H1 (cell line): ENCODE measurements around the gene ZBTB18. TPM values are rescaled to one million over a fixed set of nuclear protein-coding genes. Genes with fewer than 3 reads are reported as not detected.

Experiments
- CTCF ChIA-PET: fragments of 300-600 bp; sonication (Branson Sonifier 250); formaldehyde crosslinking; loops from one replicate; lab custom pipeline; 2021; ENCODE audit not compliant: partially characterized antibody; lab: Charles Lee
- POLR2A ChIA-PET: fragments of 300-600 bp; sonication (Branson Sonifier 250); formaldehyde crosslinking; loops from one replicate; lab custom pipeline; 2021; ENCODE audit warnings: inconsistent platforms; ENCODE audit not compliant: partially characterized antibody; lab: Charles Lee
- DNase-seq, 2 experiments: peaks; one replicate each; pipeline versions ENCODE4 v3.0.0 to v3.0.0-alpha.2; 2010 to 2022; ENCODE audit warnings: low spot score in 2 of 2, low read depth in 1 of 2, mixed read lengths in 1 of 2
- FAIRE-seq: peaks from 2 replicates; lab custom pipeline; 2011; peaks lifted over from hg19 to GRCh38; lab: Jason Lieb, UNC
- H2AFZ ChIP-seq: 2 replicates; pipeline ENCODE4 v1.8.1; 2012; ENCODE audit warnings: low read length, inconsistent platforms
- H2AK5ac ChIP-seq: 2 replicates; pipeline ENCODE4 v1.6.1; 2013; ENCODE audit warnings: low read depth, low read length
- H2BK120ac ChIP-seq: replicated peaks from 2 replicates; pipeline ENCODE3; 2013; ENCODE audit warnings: low read depth, low read length, inconsistent platforms
- H2BK12ac ChIP-seq: 2 replicates; pipeline ENCODE4 v1.6.1; 2013; ENCODE audit warnings: low read depth, low read length
- H2BK15ac ChIP-seq: 2 replicates; pipeline ENCODE4 v1.6.1; 2013; ENCODE audit warnings: low read length
- H2BK20ac ChIP-seq: 2 replicates; pipeline ENCODE4 v1.6.1; 2013; ENCODE audit warnings: low read length
- H2BK5ac ChIP-seq: 2 replicates; pipeline ENCODE4 v1.6.1; 2013; ENCODE audit warnings: low read depth, low read length
- H3K14ac ChIP-seq: 2 replicates; pipeline ENCODE4 v1.6.1; 2013; ENCODE audit warnings: inconsistent platforms; ENCODE audit not compliant: insufficient read length
- H3K18ac ChIP-seq: 2 replicates; pipeline ENCODE4 v1.6.1; 2013; ENCODE audit warnings: low read length; ENCODE audit errors: extremely low read depth
- H3K23ac ChIP-seq: 2 replicates; pipeline ENCODE4 v1.6.1; 2013; ENCODE audit warnings: inconsistent platforms; ENCODE audit not compliant: insufficient read length
- H3K23me2 ChIP-seq: 2 replicates; pipeline ENCODE4 v1.6.1; 2013; ENCODE audit warnings: low read depth, low read length
- H3K27ac ChIP-seq: 2 replicates; pipeline ENCODE4 v1.6.1; 2011; ENCODE audit warnings: low read depth, low read length, inconsistent platforms
- H3K27me3 ChIP-seq, 4 experiments: replicated peaks in 1 of 4; 1 replicate in 1 of 4; 2 replicates in 3 of 4; pipeline versions ENCODE4 v1.6.1 to v1.8.1; 2011 to 2013; ENCODE audit warnings: low read length in 3 of 4, mild to moderate bottlenecking in 3 of 4, inconsistent platforms in 2 of 4, mixed read lengths in 2 of 4, moderate library complexity in 1 of 4; ENCODE audit not compliant: control insufficient read depth in 3 of 4, insufficient read depth in 3 of 4; ENCODE audit errors: extremely low read depth in 1 of 4
- H3K36me3 ChIP-seq, 4 experiments: 2 replicates each; pipeline versions ENCODE4 v1.6.1 to v1.8.1; 2011 to 2013; ENCODE audit warnings: mild to moderate bottlenecking in 4 of 4, low read length in 3 of 4, moderate library complexity in 2 of 4, control low read depth in 1 of 4, inconsistent platforms in 1 of 4; ENCODE audit not compliant: insufficient read depth in 4 of 4, control insufficient read depth in 2 of 4
- H3K4ac ChIP-seq: replicated peaks from 2 replicates; pipeline ENCODE3; 2013; ENCODE audit warnings: low read length, low read depth, mixed read lengths, inconsistent platforms; ENCODE audit not compliant: insufficient read length
- H3K4me1 ChIP-seq, 4 experiments: replicated peaks in 1 of 4; 1 replicate in 1 of 4; 2 replicates in 3 of 4; pipeline versions ENCODE4 v1.6.1 to v1.8.1; 2011 to 2013; ENCODE audit warnings: low read length in 3 of 4, inconsistent platforms in 2 of 4, mixed read lengths in 1 of 4; ENCODE audit not compliant: insufficient read depth in 4 of 4, control insufficient read depth in 3 of 4
- H3K4me2 ChIP-seq, 2 experiments: 2 replicates each; pipeline versions ENCODE4 v1.6.1 to v1.8.1; 2011 to 2013; ENCODE audit warnings: low read depth in 2 of 2, low read length in 2 of 2, control low read depth in 1 of 2, inconsistent platforms in 1 of 2, mild to moderate bottlenecking in 1 of 2; ENCODE audit not compliant: insufficient read depth in 1 of 2
- H3K4me3 ChIP-seq, 4 experiments: fragments of 200-600, 300-600 bp in 1 of 4; sonication (generic), shearing (Covaris generic), sonication (Bioruptor Twin) in 1 of 4; 2 replicates each; pipeline versions ENCODE4 v1.5.1 to v1.8.1; 2011 to 2016; ENCODE audit warnings: low read length in 4 of 4, low read depth in 3 of 4, control low read depth in 2 of 4, inconsistent platforms in 2 of 4, mild to moderate bottlenecking in 2 of 4, mixed read lengths in 1 of 4, moderate library complexity in 1 of 4; ENCODE audit not compliant: insufficient read depth in 2 of 4; ENCODE audit errors: extremely low read depth in 1 of 4
- H3K56ac ChIP-seq: replicated peaks from 2 replicates; pipeline ENCODE3; 2013; ENCODE audit warnings: low read depth, mild to moderate bottlenecking, mixed read lengths, low read length, inconsistent platforms; ENCODE audit not compliant: insufficient read length
- H3K79me1 ChIP-seq: 2 replicates; pipeline ENCODE4 v1.6.1; 2013; ENCODE audit warnings: low read depth, low read length, control low read depth
- H3K79me2 ChIP-seq, 2 experiments: 2 replicates each; pipeline versions ENCODE4 v1.6.1 to v1.8.1; 2012 to 2013; ENCODE audit warnings: low read length in 2 of 2, mild to moderate bottlenecking in 2 of 2, inconsistent platforms in 1 of 2; ENCODE audit not compliant: insufficient read depth in 2 of 2, control insufficient read depth in 1 of 2
- H3K9ac ChIP-seq, 4 experiments: replicated peaks in 1 of 4; 1 replicate in 1 of 4; 2 replicates in 3 of 4; pipeline versions ENCODE4 v1.6.1 to v1.8.1; 2011 to 2013; ENCODE audit warnings: low read depth in 3 of 4, low read length in 3 of 4, control low read depth in 2 of 4, mild to moderate bottlenecking in 2 of 4, moderate library complexity in 2 of 4, inconsistent platforms in 1 of 4; ENCODE audit errors: extremely low read depth in 1 of 4
- H3K9me3 ChIP-seq, 2 experiments: 2 replicates each; pipeline versions ENCODE4 v1.6.1 to v1.8.1; 2012 to 2013; ENCODE audit warnings: mild to moderate bottlenecking in 2 of 2, moderate library complexity in 2 of 2, control low read depth in 1 of 2, inconsistent platforms in 1 of 2, low read depth in 1 of 2, low read length in 1 of 2, mixed read lengths in 1 of 2; ENCODE audit not compliant: insufficient read depth in 2 of 2
- H4K20me1 ChIP-seq, 2 experiments: replicated peaks in 1 of 2; 2 replicates each; pipeline versions ENCODE3 to v1.8.1; 2011 to 2013; ENCODE audit warnings: inconsistent platforms in 2 of 2, low read length in 2 of 2, mild to moderate bottlenecking in 1 of 2; ENCODE audit not compliant: insufficient read depth in 2 of 2, control insufficient read depth in 1 of 2
- H4K5ac ChIP-seq: 2 replicates; pipeline ENCODE4 v1.6.1; 2013; ENCODE audit warnings: low read length, low read depth, mixed read lengths, inconsistent platforms; ENCODE audit not compliant: insufficient read length
- H4K8ac ChIP-seq: 2 replicates; pipeline ENCODE4 v1.8.0; 2013; ENCODE audit warnings: mild to moderate bottlenecking, moderate library complexity, low read length, inconsistent platforms; ENCODE audit not compliant: insufficient read depth; ENCODE audit errors: extremely low read depth
- H4K91ac ChIP-seq: replicated peaks from 2 replicates; pipeline ENCODE3; 2013; ENCODE audit warnings: low read length, mixed read lengths, inconsistent platforms; ENCODE audit not compliant: insufficient read length
- EGR1 ChIP-seq: IDR thresholded peaks from 2 replicates; pipeline ENCODE4 v1.6.1; 2011; ENCODE audit warnings: low read depth, low read length, borderline replicate concordance
- GABPA ChIP-seq: IDR thresholded peaks from 2 replicates; pipeline ENCODE4 v1.6.1; 2011; ENCODE audit warnings: mild to moderate bottlenecking, low read length, moderate library complexity, borderline replicate concordance; ENCODE audit not compliant: insufficient read depth
- GTF2F1 ChIP-seq: IDR thresholded peaks from 2 replicates; pipeline ENCODE4 v1.6.1; 2012; ENCODE audit warnings: low read depth, low read length, improper control_type of control experiment, borderline replicate concordance
- JUN ChIP-seq: IDR thresholded peaks from 2 replicates; pipeline ENCODE4 v1.6.1; 2011; ENCODE audit warnings: low read depth, mild to moderate bottlenecking, improper control_type of control experiment, low read length
- KDM1A ChIP-seq: fragments of 200-600, 300-600 bp; sonication (generic); IDR thresholded peaks from 2 replicates; pipeline ENCODE4 v1.7.1; 2016; ENCODE audit warnings: mild to moderate bottlenecking, low read length, borderline replicate concordance
- KDM4A ChIP-seq: IDR thresholded peaks from one replicate; pipeline ENCODE4 v1.7.1; 2012; ENCODE audit warnings: low read depth, mild to moderate bottlenecking, moderate library complexity, low read length, inconsistent platforms; ENCODE audit not compliant: severe bottlenecking
- POU5F1 ChIP-seq: IDR thresholded peaks from 2 replicates; pipeline ENCODE4 v1.6.1; 2011; ENCODE audit warnings: low read depth, mild to moderate bottlenecking, low read length, moderate library complexity
- RNF2 ChIP-seq: fragments of 200-900, 300-1000 bp; sonication (generic); IDR thresholded peaks from 2 replicates; pipeline ENCODE4 v1.7.1; 2016; ENCODE audit warnings: borderline replicate concordance, low read depth, mild to moderate bottlenecking, antibody characterized with exemption, low read length; ENCODE audit not compliant: poor library complexity, severe bottlenecking; ENCODE audit errors: missing control alignments
- SP2 ChIP-seq: IDR thresholded peaks from 2 replicates; pipeline ENCODE4 v1.6.1; 2012; ENCODE audit warnings: mild to moderate bottlenecking, low read length, inconsistent platforms
- SUZ12 ChIP-seq: fragments of 200-600 bp; sonication (generic); IDR thresholded peaks from 2 replicates; pipeline ENCODE4 v1.6.1; 2012; ENCODE audit warnings: mild to moderate bottlenecking, inconsistent platforms, low read length, moderate library complexity, mixed read lengths
- TEAD4 ChIP-seq: IDR thresholded peaks from 2 replicates; pipeline ENCODE4 v1.6.1; 2012; ENCODE audit warnings: low read depth, low read length, inconsistent platforms, mixed read lengths
- WGBS, 2 experiments: shearing (Covaris generic) in 1 of 2; methylation state at CpG; one replicate each; pipeline versions ENCODE4 v1.1.6 to v1.1.7; 2013 to 2015; ENCODE audit warnings: low lambda C conversion rate in 2 of 2, mixed read lengths in 2 of 2, inconsistent platforms in 1 of 2, low coverage in 1 of 2, missing lambda C conversion rate in 1 of 2; ENCODE audit not compliant: insufficient replicate concordance in 2 of 2, insufficient coverage in 1 of 2, insufficient read length in 1 of 2; ENCODE audit errors: extremely low coverage in 1 of 2, missing lambda C conversion rate in 1 of 2; 5-methylcytosine and 5-hydroxymethylcytosine counted together
- polyA plus RNA-seq, 7 experiments: library from polyadenylated mRNA; depleted of rRNA in 3 of 7; stranded (reverse) in 5 of 7; unstranded in 2 of 7; fragments of >200 nt in 5 of 7; fragments of 200-250 nt in 2 of 7; gene quantifications; 1 replicate in 5 of 7; 2 replicates in 1 of 7; 4 replicates in 1 of 7; pipeline versions ENCODE4 v1.2.1 to v1.2.3, GENCODE V29; 2011 to 2013; ENCODE audit warnings: missing spikeins in 2 of 7, mixed read lengths in 2 of 7
- total RNA-seq: library from RNA; stranded (reverse); fragmentation: NEBNext Ultra II Directional; extraction: Animal tissue kit (Norgen Biotek cat#: 25700); gene quantifications from 2 replicates; pipeline ENCODE4 v1.2.1, GENCODE V29; 2021
- TF ChIP-seq, protein P1 (sequence below): IDR thresholded peaks from 2 replicates; pipeline ENCODE4 v1.6.1; 2012; ENCODE audit warnings: inconsistent platforms
- TF ChIP-seq, protein P2 (sequence below): IDR thresholded peaks from 2 replicates; pipeline ENCODE4 v1.6.1; 2012; ENCODE audit warnings: inconsistent platforms

ZBTB18 gene
- total and polyA plus RNA-seq, 2 of the 8 experiments (the other 6 are each of a cell fraction or from before 2014, with no cell fraction given) = 8.5 to 14.4 TPM

GRCh38 chr1:244087611-244088010 lies 36.5 kb downstream of the ZBTB18 start:
- FAIRE-seq (no peak), DNase-seq (no peak)
- Histone ChIP-seq H3K4me2 (no peak overlapping the region), H3K27ac (no peak overlapping the region), H3K23me2 (no peaks in the 10 kb centered on the region; the same call in 1 of the 2 replicates), H2AK5ac (no peak overlapping the region), H3K14ac (no peak overlapping the region), H4K8ac (no peak overlapping the region), H3K79me2 (no peaks in the 10 kb centered on the region), H3K23ac (no peak overlapping the region), H3K27me3 (no peaks in the 10 kb centered on the region), H4K5ac (no peak overlapping the region), H2BK15ac (no peak overlapping the region), H2AFZ (no peak overlapping the region), H3K56ac (no peak overlapping the region), H3K79me1 (no peaks in the 10 kb centered on the region), H3K4me3 (no peak overlapping the region), H3K18ac (no peak overlapping the region), H2BK20ac (no peak overlapping the region), H3K9me3 (no peaks in the 10 kb centered on the region; a peak in 1 of 4 replicates), H3K4ac (no peak overlapping the region), H2BK120ac (no peak overlapping the region), H4K91ac (no peak overlapping the region), H3K9ac (no peak overlapping the region), H3K4me1 (no peaks in the 10 kb centered on the region), H4K20me1 (no peaks in the 10 kb centered on the region), H2BK5ac (no peak overlapping the region), H3K36me3 (no peaks in the 10 kb centered on the region), H2BK12ac (no peak overlapping the region)
- ChIA-PET POLR2A (interaction anchor here (0.6 kb wide), 1 partner anchor 156 kb away, joined by 3 read pairs; no protein-coding TSS in a partner anchor), CTCF (interaction anchor here (1.1 to 1.4 kb wide), 3 partner anchors 13 to 78 kb away, joined by 3 to 5 read pairs (median 3); no protein-coding TSS in a partner anchor)
- WGBS, 2 experiments = 92% methylated on average over 6 of the region's 7 CpGs; no CpG with 5 or more reads in 1 of the 2 experiments
- TF ChIP-seq JUN (no peak), KDM4A (no peak), SUZ12 (no peak), TEAD4 (no peak), GTF2F1 (no peak), POU5F1 (no peak), SP2 (no peak), RNF2 (no peak), EGR1 (no peak), GABPA (no peak), KDM1A (no peak)
- TF ChIP-seq, protein P1, sequence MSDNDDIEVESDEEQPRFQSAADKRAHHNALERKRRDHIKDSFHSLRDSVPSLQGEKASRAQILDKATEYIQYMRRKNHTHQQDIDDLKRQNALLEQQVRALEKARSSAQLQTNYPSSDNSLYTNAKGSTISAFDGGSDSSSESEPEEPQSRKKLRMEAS = no peak
- TF ChIP-seq, protein P2, sequence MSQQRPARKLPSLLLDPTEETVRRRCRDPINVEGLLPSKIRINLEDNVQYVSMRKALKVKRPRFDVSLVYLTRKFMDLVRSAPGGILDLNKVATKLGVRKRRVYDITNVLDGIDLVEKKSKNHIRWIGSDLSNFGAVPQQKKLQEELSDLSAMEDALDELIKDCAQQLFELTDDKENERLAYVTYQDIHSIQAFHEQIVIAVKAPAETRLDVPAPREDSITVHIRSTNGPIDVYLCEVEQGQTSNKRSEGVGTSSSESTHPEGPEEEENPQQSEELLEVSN = no peak
